Neural cell (in vitro differentiated cells): ENCODE measurements around the gene EBF3. TPM values are rescaled to one million over a fixed set of nuclear protein-coding genes. Genes with fewer than 3 reads are reported as not detected.

Source experiments
- H2AFZ ChIP-seq: fragments of 200-600, 300-800 bp; sonication (generic), shearing (Covaris generic); 2 replicates; pipeline ENCODE4 v1.6.0; 2014; ENCODE audit warnings: low read depth, mild to moderate bottlenecking, antibody characterized with exemption, low read length, moderate library complexity
- H3F3A ChIP-seq: fragments of 200-600 bp; shearing (Covaris generic); 2 replicates; pipeline ENCODE4 v1.6.1; 2016; ENCODE audit warnings: mild to moderate bottlenecking, moderate library complexity, mixed read lengths, antibody characterized with exemption, low read length; ENCODE audit not compliant: insufficient read depth, poor library complexity, severe bottlenecking
- H3K27ac ChIP-seq: fragments of 200-600, 300-800 bp; sonication (generic), shearing (Covaris generic); 2 replicates; pipeline ENCODE4 v1.5.1; 2014; ENCODE audit warnings: mild to moderate bottlenecking, low read length, moderate library complexity
- H3K27me3 ChIP-seq: fragments of 300-800, 200-600 bp; sonication (generic), shearing (Covaris generic); 2 replicates; pipeline ENCODE4 v1.6.0; 2014; ENCODE audit warnings: mild to moderate bottlenecking, low read depth, low read length, moderate library complexity; ENCODE audit not compliant: insufficient read depth
- H3K36me3 ChIP-seq: fragments of 300-800, 200-600 bp; sonication (generic), shearing (Covaris generic); 2 replicates; pipeline ENCODE4 v1.5.1; 2014; ENCODE audit warnings: mild to moderate bottlenecking, antibody characterized with exemption, low read length, moderate library complexity; ENCODE audit not compliant: insufficient read depth
- H3K4me2 ChIP-seq: fragments of 300-800, 200-600 bp; sonication (generic), shearing (Covaris generic); 2 replicates; pipeline ENCODE4 v1.6.0; 2014; ENCODE audit warnings: mild to moderate bottlenecking, low read length
- H3K4me3 ChIP-seq: fragments of 300-800, 200-600 bp; sonication (generic), shearing (Covaris generic); 2 replicates; pipeline ENCODE4 v1.5.1; 2014; ENCODE audit warnings: mild to moderate bottlenecking, low read length, moderate library complexity
- H3K79me2 ChIP-seq: fragments of 200-600 bp; shearing (Covaris generic); replicated peaks from 2 replicates; pipeline ENCODE4 v1.6.0; 2014; ENCODE audit warnings: mild to moderate bottlenecking, low read length, moderate library complexity; ENCODE audit not compliant: insufficient read depth
- H3K9ac ChIP-seq: fragments of 300-800, 200-600 bp; sonication (generic), shearing (Covaris generic); 2 replicates; pipeline ENCODE4 v1.6.1; 2016; ENCODE audit warnings: mild to moderate bottlenecking, low read length, mixed read lengths
- H3K9me2 ChIP-seq: fragments of 200-600 bp; shearing (Covaris generic); 2 replicates; pipeline ENCODE4 v1.6.1; 2016; ENCODE audit warnings: mild to moderate bottlenecking, low read length, mixed read lengths; ENCODE audit not compliant: insufficient read depth
- H3K9me3 ChIP-seq: fragments of 200-600, 300-800 bp; sonication (generic), shearing (Covaris generic); 2 replicates; pipeline ENCODE4 v1.6.1; 2016; ENCODE audit warnings: mild to moderate bottlenecking, mixed run types, low read length, moderate library complexity, mixed read lengths
- H4K20me1 ChIP-seq: fragments of 200-600 bp; shearing (Covaris generic); 2 replicates; pipeline ENCODE4 v1.6.1; 2016; ENCODE audit warnings: mild to moderate bottlenecking, mixed run types; ENCODE audit not compliant: insufficient read depth
- CTCF ChIP-seq: fragments of 450-650 bp; IDR thresholded peaks from 2 replicates; pipeline ENCODE4 v1.5.1; 2014; ENCODE audit warnings: antibody characterized with exemption, mild to moderate bottlenecking, moderate library complexity; ENCODE audit not compliant: poor library complexity, severe bottlenecking
- EP300 ChIP-seq: fragments of 450-650 bp; conservative IDR thresholded peaks from 2 replicates; pipeline ENCODE4 v1.6.1; 2014; ENCODE audit warnings: antibody characterized with exemption, mild to moderate bottlenecking, moderate library complexity; ENCODE audit not compliant: poor library complexity, severe bottlenecking
- EZH2 ChIP-seq: fragments of 200-600, 300-800 bp; shearing (Covaris generic), sonication (generic); IDR thresholded peaks from 2 replicates; pipeline ENCODE4 v1.6.1; 2014; ENCODE audit warnings: antibody characterized with exemption, low read length, borderline replicate concordance, mild to moderate bottlenecking; ENCODE audit not compliant: insufficient read depth, poor library complexity, severe bottlenecking
- MXI1 ChIP-seq: fragments of 450-650 bp; conservative IDR thresholded peaks from 2 replicates; pipeline ENCODE4 v1.6.1; 2014; ENCODE audit warnings: antibody characterized with exemption, mild to moderate bottlenecking; ENCODE audit not compliant: poor library complexity, severe bottlenecking
- POLR2AphosphoS5 ChIP-seq: IDR thresholded peaks from 2 replicates; pipeline ENCODE4 v1.6.1; 2012
- RAD21 ChIP-seq: fragments of 450-650 bp; conservative IDR thresholded peaks from 2 replicates; pipeline ENCODE4 v1.6.1; 2014; ENCODE audit warnings: antibody characterized with exemption, mild to moderate bottlenecking, moderate library complexity
- REST ChIP-seq: IDR thresholded peaks from 2 replicates; pipeline ENCODE4 v1.6.1; 2012; ENCODE audit warnings: borderline replicate concordance
- SMC3 ChIP-seq: fragments of 450-650 bp; conservative IDR thresholded peaks from 2 replicates; pipeline ENCODE4 v1.6.1; 2014; ENCODE audit warnings: antibody characterized with exemption, mild to moderate bottlenecking, moderate library complexity; ENCODE audit not compliant: poor library complexity
- TAF1 ChIP-seq: IDR thresholded peaks from 2 replicates; pipeline ENCODE4 v1.6.1; 2012; ENCODE audit warnings: low read depth
- polyA plus RNA-seq: library from polyadenylated mRNA; depleted of rRNA; stranded (reverse); fragments of >200 nt; gene quantifications from 2 replicates; pipeline ENCODE4 v1.2.3, GENCODE V29; 2014

EBF3 gene
- polyA plus RNA-seq, 1 donor from 2014 or later, result 0.38 TPM

GRCh38 chr10:129918836-129919235 is 45.2 kb downstream of the EBF3 start:
- no peaks in the 10 kb centered on the region for H3K79me2 ChIP-seq
- H3K9ac ChIP-seq, result no peak overlapping the region
- no peaks in the 10 kb centered on the region for H3K9me3 ChIP-seq
- H2AFZ ChIP-seq, result no peak overlapping the region
- H3K9me2 ChIP-seq, result no peaks in the 10 kb centered on the region
- no peak for TF ChIP-seq CTCF
- TF ChIP-seq POLR2AphosphoS5, result no peak
- no peak for TF ChIP-seq RAD21
- TF ChIP-seq EZH2, result no peak
- TF ChIP-seq EP300, result no peak
- TF ChIP-seq MXI1, result no peak
- TF ChIP-seq SMC3, result no peak
- no peak for TF ChIP-seq TAF1
- no peak for TF ChIP-seq REST
- H3K4me2 ChIP-seq, result no peak overlapping the region
- H3K27ac ChIP-seq, result no peak overlapping the region
- H3K4me3 ChIP-seq, result no peak overlapping the region
- H3F3A ChIP-seq, result no peaks in the 10 kb centered on the region
- H3K36me3 ChIP-seq, result no peaks in the 10 kb centered on the region
- no peaks in the 10 kb centered on the region for H4K20me1 ChIP-seq
- H3K27me3 ChIP-seq, result no peaks in the 10 kb centered on the region

- H3K4me2 ChIP-seq, result no peak overlapping the region
- H3K79me2 ChIP-seq, result no peaks in the 10 kb centered on the region
- H3K9me3 ChIP-seq, result no peaks in the 10 kb centered on the region
- no peaks in the 10 kb centered on the region for H3K36me3 ChIP-seq
- H4K20me1 ChIP-seq, result no peaks in the 10 kb centered on the region
- no peak overlapping the region for H2AFZ ChIP-seq
- no peaks in the 10 kb centered on the region for H3K27me3 ChIP-seq
- H3K9me2 ChIP-seq, result no peaks in the 10 kb centered on the region
- TF ChIP-seq SMC3 (no peak), TAF1 (no peak)
- H3K9ac ChIP-seq, result no peak overlapping the region
- no peak overlapping the region for H3K27ac ChIP-seq
- H3K4me3 ChIP-seq, result no peak overlapping the region
- no peaks in the 10 kb centered on the region for H3F3A ChIP-seq
Observed at GRCh38 chr10:129918401-129918800, 45.7 kb downstream of the EBF3 start.

- no peak overlapping the region for H3K9ac ChIP-seq
- no peaks in the 10 kb centered on the region for H3K9me3 ChIP-seq
- no peaks in the 10 kb centered on the region for H4K20me1 ChIP-seq
- no peak overlapping the region for H3K27ac ChIP-seq
- no peak overlapping the region for H3K4me3 ChIP-seq
- H3K9me2 ChIP-seq, result no peaks in the 10 kb centered on the region
- H3K79me2 ChIP-seq, result no peaks in the 10 kb centered on the region
- H3K4me2 ChIP-seq, result no peak overlapping the region
- no peaks in the 10 kb centered on the region for H3K27me3 ChIP-seq
- TF ChIP-seq SMC3, result no peak
- TF ChIP-seq REST, result no peak
- no peak for TF ChIP-seq TAF1
- TF ChIP-seq EP300, result no peak
- no peak for TF ChIP-seq EZH2
- TF ChIP-seq RAD21, result no peak
- TF ChIP-seq MXI1, result no peak
- no peak for TF ChIP-seq POLR2AphosphoS5
- no peak for TF ChIP-seq CTCF
- H3K36me3 ChIP-seq, result no peaks in the 10 kb centered on the region
- no peak overlapping the region for H2AFZ ChIP-seq
- H3F3A ChIP-seq, result no peaks in the 10 kb centered on the region
Observed at GRCh38 chr10:129917936-129918335, 46.1 kb downstream of the EBF3 start.
